Putamen (tissue), 1 donor: ENCODE measurements around the gene TOX3.

Experiments used
- DNase-seq: peaks from one replicate; pipeline ENCODE4 v3.0.0-alpha.2; 2016; ENCODE audit warnings: low spot score

Gene TOX3

GRCh38 chr16:52398021-52398420, 148.9 kb downstream of the TOX3 start:
- no peak for DNase-seq

- DNase-seq: no peak
Observed at GRCh38 chr16:52393448-52393847, 153.5 kb downstream of the TOX3 start.

- DNase-seq: no peak
Observed at GRCh38 chr16:52389045-52389444, 157.9 kb downstream of the TOX3 start.
